Stomach smooth muscle (tissue), 2 donors: Measurements from ENCODE around the gene PEAK3.

Source experiments
- H3K27ac ChIP-seq: one replicate; pipeline ENCODE4 v1.7.0; 2013; ENCODE audit warnings: mild to moderate bottlenecking, low read length, inconsistent platforms
- H3K27me3 ChIP-seq, 2 donors: one replicate each; pipeline ENCODE4 v1.7.0; 2013; ENCODE audit warnings: low read length in 2 of 2; ENCODE audit not compliant: insufficient read depth in 2 of 2, control insufficient read depth in 1 of 2
- H3K36me3 ChIP-seq, 2 donors: one replicate each; pipeline ENCODE4 v1.7.0; 2013; ENCODE audit warnings: low read length in 2 of 2; ENCODE audit not compliant: control insufficient read depth in 2 of 2, insufficient read depth in 2 of 2
- H3K4me1 ChIP-seq: one replicate; pipeline ENCODE4 v1.7.0; 2013; ENCODE audit warnings: low read length; ENCODE audit not compliant: control insufficient read depth, insufficient read depth
- H3K4me3 ChIP-seq, 2 donors: one replicate each; pipeline ENCODE4 v1.7.0; 2013; ENCODE audit warnings: low read length in 2 of 2
- H3K9ac ChIP-seq, 2 donors: one replicate each; pipeline ENCODE4 v1.7.0; 2013; ENCODE audit warnings: low read length in 2 of 2, mild to moderate bottlenecking in 1 of 2
- H3K9me3 ChIP-seq, 2 donors: one replicate each; pipeline ENCODE4 v1.7.0; 2013; ENCODE audit warnings: low read length in 2 of 2; ENCODE audit not compliant: control insufficient read depth in 2 of 2
- donor health status: healthy.
- donor health status: Pancreatic carcinoma.

PEAK3 gene

DNA sequence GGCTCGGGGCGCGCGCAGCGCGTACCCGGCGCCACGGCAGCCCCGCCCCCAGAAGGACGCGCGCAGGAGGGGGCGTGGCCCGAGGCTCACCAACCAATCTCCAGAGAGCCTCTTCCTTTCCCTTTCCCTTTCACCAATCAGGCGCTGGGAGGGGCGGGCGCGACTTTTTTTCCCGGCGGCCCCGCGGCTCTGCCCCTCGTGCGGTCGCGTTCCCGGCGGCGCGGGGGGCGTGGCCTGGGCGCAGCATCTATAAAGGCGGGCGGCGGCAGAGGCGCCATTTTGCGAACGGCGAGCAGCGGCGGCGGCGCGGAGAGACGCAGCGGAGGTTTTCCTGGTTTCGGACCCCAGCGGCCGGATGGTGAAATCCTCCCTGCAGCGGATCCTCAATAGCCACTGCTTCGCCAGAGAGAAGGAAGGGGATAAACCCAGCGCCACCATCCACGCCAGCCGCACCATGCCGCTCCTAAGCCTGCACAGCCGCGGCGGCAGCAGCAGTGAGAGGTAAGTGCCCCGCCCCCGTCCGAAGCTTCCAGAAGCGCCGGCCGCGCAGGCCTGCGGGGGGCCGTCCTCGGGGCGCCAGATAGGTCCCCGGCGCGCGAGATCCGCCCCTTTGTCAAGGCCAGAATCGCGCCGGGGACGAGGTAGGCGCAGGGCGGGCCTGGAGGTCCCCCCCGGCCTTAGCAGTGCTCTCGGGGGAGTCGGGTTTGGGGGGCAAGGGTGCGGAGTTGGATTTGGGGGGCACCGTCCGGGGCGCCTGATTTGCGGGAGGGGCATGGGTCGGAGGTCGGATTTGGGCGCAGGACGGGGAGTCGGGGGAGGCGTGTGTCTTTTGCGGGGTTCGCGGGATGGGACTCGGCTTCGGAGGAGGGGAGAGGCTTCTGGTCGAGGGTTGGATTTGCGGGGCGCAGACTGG, 12.5 kb downstream of the PEAK3 start:
- Histone ChIP-seq H3K27ac (peak overlapping the region; percentile 94), H3K27me3 (no peaks in the 10 kb centered on the region), H3K9me3 (no peaks in the 10 kb centered on the region), H3K36me3 (peaks cover 9 to 11% of the 10 kb centered on the region in 2 donors), H3K4me1 (peaks cover 37% of the 10 kb centered on the region), H3K9ac (peak overlapping the region; percentile 87 to 92), H3K4me3 (peak overlapping the region; percentile 87 to 93)

- Histone ChIP-seq H3K4me1 (peaks cover 30% of the 10 kb centered on the region), H3K4me3 (peak overlapping the region; percentile 65 to 78), H3K9ac (peak overlapping the region in 1 of 2 donors; percentile 71), H3K9me3 (no peaks in the 10 kb centered on the region), H3K27me3 (no peaks in the 10 kb centered on the region), H3K36me3 (peaks cover 5 to 9% of the 10 kb centered on the region in 2 donors), H3K27ac (peak overlapping the region; percentile 94)
Observed at GRCh38 chr19:2268861-2269243, 13.1 kb downstream of the PEAK3 start.

GRCh38 chr19:2268480-2268830, 13.5 kb downstream of the PEAK3 start:
- no peaks in the 10 kb centered on the region for H3K9me3 ChIP-seq
- H3K4me3 ChIP-seq = peak overlapping the region; percentile 65 to 78
- H3K9ac ChIP-seq = peak overlapping the region in 1 of 2 donors; percentile 71
- H3K4me1 ChIP-seq = peaks cover 26% of the 10 kb centered on the region
- H3K36me3 ChIP-seq = peaks cover 5 to 9% of the 10 kb centered on the region in 2 donors
- H3K27ac ChIP-seq = no peak overlapping the region
- H3K27me3 ChIP-seq = no peaks in the 10 kb centered on the region

DNA sequence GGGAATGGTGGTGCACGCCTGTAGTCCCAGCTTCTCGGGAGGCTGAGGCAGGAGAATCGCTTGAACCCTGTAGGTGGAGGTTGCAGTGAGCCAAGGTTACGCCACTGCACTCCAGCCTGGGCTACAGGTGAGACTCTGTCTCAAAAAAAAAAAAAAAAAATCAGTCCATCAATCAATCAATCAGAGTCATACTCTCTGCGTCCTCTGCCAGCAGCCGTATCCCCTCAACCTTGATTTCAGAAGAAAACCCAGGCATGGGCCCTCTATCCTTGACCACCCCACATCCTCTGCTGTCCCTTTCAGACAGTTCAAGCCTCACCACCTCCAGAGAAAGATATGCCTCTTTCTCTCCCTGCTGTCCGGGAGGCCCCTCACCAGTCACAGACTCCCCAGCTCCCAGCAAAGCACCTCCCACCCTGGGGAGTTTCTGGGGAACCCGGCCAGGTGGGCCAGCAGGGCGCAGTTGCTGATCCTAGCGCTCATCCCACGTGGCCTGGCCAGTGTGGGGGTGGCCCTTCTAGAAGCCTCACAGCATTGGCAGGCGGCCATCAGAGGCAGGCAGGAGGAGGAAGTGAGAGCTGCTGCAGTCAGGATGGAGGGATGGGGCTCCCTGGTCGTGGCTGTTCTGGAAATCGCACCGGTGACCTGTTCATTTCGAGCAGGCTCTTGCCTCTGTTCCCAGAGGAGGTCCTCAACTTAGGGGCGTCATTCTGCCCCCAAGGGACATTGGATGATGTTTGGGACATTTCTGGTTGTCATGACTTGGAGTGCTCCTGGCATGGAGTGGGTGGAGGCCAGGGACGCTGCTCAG, 15.6 kb downstream of the PEAK3 start:
- peaks cover 11% of the 10 kb centered on the region for H3K4me1 ChIP-seq
- H3K36me3 ChIP-seq = no peaks in the 10 kb centered on the region
- H3K4me3 ChIP-seq = no peak overlapping the region
- no peaks in the 10 kb centered on the region for H3K27me3 ChIP-seq
- no peak overlapping the region for H3K27ac ChIP-seq
- no peak overlapping the region for H3K9ac ChIP-seq
- H3K9me3 ChIP-seq = no peaks in the 10 kb centered on the region

DNA sequence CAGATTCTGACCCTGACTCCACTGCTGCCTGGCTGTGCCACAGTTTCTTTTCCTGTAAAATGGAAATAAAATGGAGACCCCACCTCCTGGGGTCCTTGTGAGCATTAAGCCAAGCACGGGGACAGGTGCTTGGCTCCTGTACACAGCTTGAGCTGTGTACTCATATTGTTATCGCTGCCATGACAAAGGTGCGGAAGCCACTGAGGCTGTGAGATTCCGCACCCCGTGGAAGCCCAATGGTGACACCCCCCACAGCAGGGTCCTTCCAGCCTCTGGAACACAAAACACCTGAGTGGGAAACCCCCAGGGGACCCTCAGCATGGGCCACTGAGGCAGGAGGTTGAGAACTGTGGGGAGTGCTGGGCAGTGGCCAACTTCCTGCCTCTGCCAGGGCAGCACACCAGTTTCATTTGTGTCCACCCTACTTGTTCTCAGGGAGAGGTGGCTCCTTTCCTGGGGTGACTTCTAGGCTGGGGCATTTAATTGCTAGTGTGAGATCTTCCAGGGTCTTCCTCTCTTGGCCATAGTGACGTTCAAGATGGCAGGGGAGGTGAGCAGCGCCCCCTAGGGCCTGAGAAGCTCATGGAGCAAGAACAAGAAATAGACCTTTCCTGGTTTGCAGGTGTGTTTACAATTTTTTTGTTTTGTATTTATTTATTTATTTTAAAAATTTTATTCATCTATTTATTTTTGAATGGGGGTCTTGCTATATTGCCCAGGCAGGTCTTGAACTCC, 20.4 kb downstream of the PEAK3 start:
- Histone ChIP-seq H3K4me1 (peaks cover 3% of the 10 kb centered on the region), H3K9me3 (no peaks in the 10 kb centered on the region), H3K36me3 (no peaks in the 10 kb centered on the region), H3K27ac (no peak overlapping the region), H3K4me3 (no peak overlapping the region), H3K27me3 (no peaks in the 10 kb centered on the region), H3K9ac (no peak overlapping the region)

DNA sequence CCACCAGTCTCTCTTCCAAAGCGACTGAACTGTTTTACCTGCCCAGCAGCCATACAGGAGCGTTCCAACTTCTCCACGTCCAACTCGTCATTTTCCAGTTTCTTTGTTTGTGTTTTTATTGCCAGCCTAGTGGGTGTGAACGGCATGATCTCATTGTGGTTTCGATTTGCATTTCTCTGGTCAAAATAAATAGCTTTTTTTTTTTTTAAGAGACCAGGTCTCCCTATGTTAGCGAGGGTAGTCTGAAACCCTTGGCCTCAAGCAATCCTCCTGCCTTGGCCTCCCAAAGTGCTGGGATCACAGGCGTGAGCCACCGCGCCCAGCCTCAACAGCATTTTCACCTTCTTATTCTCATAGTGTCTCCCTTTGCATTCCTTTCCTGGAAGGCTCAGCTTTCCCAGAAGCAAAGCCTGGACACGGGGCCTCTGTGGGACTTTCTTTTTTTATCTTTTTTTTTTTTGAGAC, 21.6 kb downstream of the PEAK3 start:
- H3K36me3 ChIP-seq = no peaks in the 10 kb centered on the region
- H3K9me3 ChIP-seq = no peaks in the 10 kb centered on the region
- H3K4me3 ChIP-seq = no peak overlapping the region
- no peaks in the 10 kb centered on the region for H3K4me1 ChIP-seq
- H3K9ac ChIP-seq = no peak overlapping the region
- H3K27me3 ChIP-seq = no peaks in the 10 kb centered on the region
- H3K27ac ChIP-seq = no peak overlapping the region

GRCh38 chr19:2259336-2259735, 22.6 kb downstream of the PEAK3 start:
- H3K4me3 ChIP-seq = no peak overlapping the region
- no peaks in the 10 kb centered on the region for H3K9me3 ChIP-seq
- no peaks in the 10 kb centered on the region for H3K36me3 ChIP-seq
- H3K4me1 ChIP-seq = no peaks in the 10 kb centered on the region
- H3K9ac ChIP-seq = no peak overlapping the region
- H3K27ac ChIP-seq = no peak overlapping the region
- peaks cover 0 to under 1% of the 10 kb centered on the region in 2 donors for H3K27me3 ChIP-seq

- peaks cover 25 to 27% of the 10 kb centered on the region in 2 donors for H3K27me3 ChIP-seq
- no peaks in the 10 kb centered on the region for H3K9me3 ChIP-seq
- no peak within 1 kb of the TSS for H3K27ac ChIP-seq
- H3K4me3 ChIP-seq = no peak within 1 kb of the TSS
- H3K4me1 ChIP-seq = peaks cover 28% of the 10 kb centered on the region
- H3K9ac ChIP-seq = no peak within 1 kb of the TSS
- H3K36me3 ChIP-seq = no peaks in the 10 kb centered on the region
Observed at GRCh38 chr19:2255982-2256685, 25.8 kb downstream of the PEAK3 start, which contains the start of gene JSRP1. TSS of gene JSRP1 (minus strand) at chr19:2256417. CDS start at chr19:2255314, 1,103 bp downstream.

- Histone ChIP-seq H3K36me3 (no peaks in the 10 kb centered on the region), H3K4me1 (peaks cover 33% of the 10 kb centered on the region), H3K27ac (no peak overlapping the region), H3K27me3 (peaks cover 26 to 36% of the 10 kb centered on the region in 2 donors), H3K9me3 (no peaks in the 10 kb centered on the region), H3K4me3 (no peak overlapping the region), H3K9ac (no peak overlapping the region)
Observed at GRCh38 chr19:2255112-2255845, 26.7 kb downstream of the PEAK3 start.
